Activated naive CD4-positive, alpha-beta T cell treated with anti-CD3 and anti-CD28 coated beads, Interleukin-2, amount 50 U/mL, for 72 hours (primary cell): Measurements from ENCODE around the gene GOLGA8M. TPM values are rescaled to one million over a fixed set of nuclear protein-coding genes. Genes with fewer than 3 reads are reported as not detected.
"Not testable (repeated sequence)": the region's sequence is repeated elsewhere in the genome, so short reads cannot be mapped to it uniquely, and the experiment has no call there.

ENCODE experiments used
- ATAC-seq, 2 donors: fragments of 150-1000 bp; cut with Tn5 transposase; 2 replicates each; pipeline ENCODE4 v1.10.0; 2021; ENCODE audit warnings: mild to moderate bottlenecking in 2 of 2, moderate library complexity in 2 of 2
- DNase-seq, 2 donors: peaks; one replicate each; pipeline ENCODE4 v3.0.0; 2021 to 2022; ENCODE audit warnings: low spot score in 2 of 2
- H3K27ac Mint-ChIP-seq, 2 donors: one replicate each; pipeline ENCODE4 v1.8.0; 2022; ENCODE audit warnings: mild to moderate bottlenecking in 2 of 2, mixed read lengths in 2 of 2
- H3K36me3 Mint-ChIP-seq, 2 donors: one replicate each; pipeline ENCODE4 v1.8.0; 2022; ENCODE audit warnings: mixed read lengths in 2 of 2
- H3K9me3 Mint-ChIP-seq, 2 donors: one replicate each; pipeline ENCODE4 v1.8.0; 2022; ENCODE audit warnings: mixed read lengths in 2 of 2
- total RNA-seq, 2 donors: library from RNA; stranded (reverse); gene quantifications; one replicate each; pipeline ENCODE4 v1.2.3, GENCODE V29; 2022

The GOLGA8M gene
- total RNA-seq, 2 donors from 2014 or later: 1.3 to 2.3 TPM

DNA sequence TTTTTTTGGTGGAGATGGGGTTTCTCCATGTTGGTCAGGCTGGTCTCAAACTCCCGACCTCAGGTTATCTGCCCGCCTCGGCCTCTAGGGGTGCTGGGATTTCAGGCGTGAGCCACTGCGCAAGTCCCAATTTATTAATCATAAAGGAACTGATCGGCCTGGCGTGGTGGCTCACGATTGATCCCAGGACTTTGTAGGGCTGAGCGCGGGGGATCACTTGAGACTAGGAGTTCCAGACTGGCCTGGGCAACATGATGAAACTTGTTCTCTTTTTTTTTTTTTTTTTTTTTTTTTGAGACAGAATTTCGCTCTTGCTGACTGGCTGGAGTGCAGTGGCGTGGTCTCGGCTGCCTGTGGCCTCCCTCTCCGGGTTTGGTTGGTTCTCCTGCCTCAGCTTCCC, 19.2 kb downstream of the GOLGA8M start:
- H3K27ac Mint-ChIP-seq, ATAC-seq, H3K9me3 Mint-ChIP-seq, DNase-seq, H3K36me3 Mint-ChIP-seq: not testable (repeated sequence)

DNA sequence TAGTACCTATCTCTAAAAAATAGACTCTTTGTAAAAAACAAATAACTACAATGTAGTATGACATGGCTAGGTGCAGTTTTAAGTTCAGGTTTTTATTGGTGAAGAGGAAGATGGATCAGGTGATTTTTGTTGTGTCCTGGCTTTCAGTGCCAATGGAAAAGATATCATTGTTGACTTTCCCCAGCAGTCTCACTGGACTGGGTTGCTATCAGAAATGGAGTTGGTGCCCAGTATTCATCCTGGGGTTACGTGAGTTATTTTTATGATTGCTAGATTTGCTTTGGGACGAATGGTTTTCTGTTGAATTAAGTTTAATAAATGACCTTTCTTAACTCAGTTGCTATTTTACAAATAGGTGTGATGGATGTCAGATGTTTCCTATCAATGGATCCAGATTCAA, 38.7 kb downstream of the GOLGA8M start:
- ATAC-seq, H3K27ac Mint-ChIP-seq, H3K36me3 Mint-ChIP-seq, DNase-seq, H3K9me3 Mint-ChIP-seq: not testable (repeated sequence)

DNA sequence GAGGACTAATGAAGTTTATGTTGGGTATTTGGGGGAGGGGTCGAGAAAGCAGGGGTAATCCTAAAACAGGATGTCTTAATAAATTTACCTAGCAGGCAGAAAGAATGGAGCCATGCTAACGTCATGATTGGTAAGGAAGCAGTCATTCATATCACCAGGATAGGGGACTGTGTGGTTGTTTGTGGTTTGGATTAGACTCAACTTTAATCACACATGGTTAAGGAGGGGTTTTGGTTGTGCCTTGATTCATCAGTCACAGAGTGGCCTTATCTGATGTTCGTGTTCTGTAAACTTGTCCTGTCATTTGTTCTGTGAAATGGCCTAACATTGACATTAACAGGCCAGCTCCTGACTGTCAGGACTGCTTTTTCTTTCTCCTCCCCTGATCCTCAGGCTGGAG, 40.1 kb downstream of the GOLGA8M start:
- H3K36me3 Mint-ChIP-seq, H3K9me3 Mint-ChIP-seq, H3K27ac Mint-ChIP-seq, DNase-seq: not testable (repeated sequence)
- peak; percentile 57 to 75 for ATAC-seq

DNA sequence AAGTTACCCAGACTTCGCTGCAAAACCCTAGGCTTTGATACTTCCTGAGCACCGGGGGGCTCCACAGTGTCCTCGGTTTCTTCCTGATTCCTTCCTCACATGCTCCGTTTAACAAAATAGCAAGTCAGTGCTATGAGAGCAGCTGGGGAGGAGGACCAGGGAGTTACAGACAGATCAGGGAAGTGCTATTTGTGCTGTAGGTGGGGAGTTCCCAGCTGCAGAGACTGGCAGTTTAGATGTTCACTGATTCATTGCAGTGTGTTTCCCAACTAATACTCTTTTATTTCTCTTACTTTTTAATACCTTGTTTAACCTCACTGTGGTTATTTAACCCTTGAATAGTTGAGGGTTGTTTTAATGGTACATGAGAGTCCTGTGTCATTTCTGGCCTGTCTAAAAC, 45.8 kb downstream of the GOLGA8M start:
- DNase-seq, H3K9me3 Mint-ChIP-seq, H3K27ac Mint-ChIP-seq, H3K36me3 Mint-ChIP-seq, ATAC-seq: not testable (repeated sequence)

DNA sequence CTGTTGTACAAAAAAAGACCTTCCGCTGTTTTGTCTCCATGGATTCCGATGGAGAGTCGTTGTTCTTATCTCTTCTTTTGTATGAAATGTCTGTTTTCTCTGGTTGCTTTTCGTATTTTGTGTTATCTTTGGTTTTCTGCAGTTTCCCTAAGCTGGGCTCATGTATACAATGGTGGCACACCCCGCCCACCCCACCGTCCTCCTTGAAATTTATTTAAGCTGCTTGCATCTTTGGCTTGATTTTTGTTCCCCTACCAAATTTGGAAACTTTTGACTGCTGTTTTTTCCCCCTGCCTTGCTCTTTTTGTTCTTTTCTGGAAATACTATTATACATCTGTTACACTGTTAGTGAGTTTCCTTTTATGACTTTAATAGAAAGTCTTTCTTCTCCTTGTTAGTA, 47.6 kb downstream of the GOLGA8M start:
- not testable (repeated sequence) for DNase-seq, H3K36me3 Mint-ChIP-seq, ATAC-seq, H3K9me3 Mint-ChIP-seq, H3K27ac Mint-ChIP-seq

DNA sequence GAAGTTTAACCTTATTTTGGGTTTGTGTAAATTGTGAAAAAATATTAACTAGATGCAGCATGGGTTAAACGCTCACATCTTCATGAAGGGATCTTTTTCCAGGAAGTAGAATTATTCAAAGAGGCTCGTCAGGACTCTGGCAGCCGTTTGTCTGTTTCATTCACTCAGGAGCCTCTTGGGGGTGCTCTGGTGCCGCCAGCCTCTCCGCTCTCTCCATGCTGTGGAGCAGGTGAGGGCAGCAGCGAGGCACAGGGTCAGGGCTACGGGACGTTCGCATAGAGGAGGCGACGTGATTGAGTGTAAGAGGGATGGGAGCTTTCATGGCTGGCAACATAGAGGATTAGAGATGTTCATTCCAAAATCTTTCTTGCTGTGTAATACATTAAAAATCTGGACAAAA, 48.5 kb downstream of the GOLGA8M start:
- ATAC-seq, DNase-seq, H3K36me3 Mint-ChIP-seq, H3K9me3 Mint-ChIP-seq, H3K27ac Mint-ChIP-seq: not testable (repeated sequence)

DNA sequence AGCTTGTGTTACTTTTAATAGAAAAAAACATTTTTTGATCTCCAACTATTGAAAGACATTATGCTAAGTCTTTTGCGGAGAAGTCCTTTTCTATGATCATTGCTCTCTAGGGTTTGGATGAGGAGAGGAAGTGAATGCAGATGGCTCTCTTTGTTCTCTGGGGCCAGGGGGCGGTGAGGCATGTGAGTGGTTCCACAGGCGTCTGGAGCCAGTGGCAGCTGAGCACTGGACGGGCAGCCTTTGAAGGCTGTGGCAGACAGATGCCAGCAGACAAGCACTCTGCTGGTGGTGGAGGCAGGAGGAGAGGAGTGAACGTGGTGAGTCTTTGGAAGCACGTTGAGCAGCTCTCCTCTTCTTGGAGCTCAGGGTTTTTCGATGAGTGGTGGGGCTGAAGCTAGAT, 51.5 kb downstream of the GOLGA8M start:
- not testable (repeated sequence) for H3K9me3 Mint-ChIP-seq, H3K27ac Mint-ChIP-seq, ATAC-seq, DNase-seq, H3K36me3 Mint-ChIP-seq

DNA sequence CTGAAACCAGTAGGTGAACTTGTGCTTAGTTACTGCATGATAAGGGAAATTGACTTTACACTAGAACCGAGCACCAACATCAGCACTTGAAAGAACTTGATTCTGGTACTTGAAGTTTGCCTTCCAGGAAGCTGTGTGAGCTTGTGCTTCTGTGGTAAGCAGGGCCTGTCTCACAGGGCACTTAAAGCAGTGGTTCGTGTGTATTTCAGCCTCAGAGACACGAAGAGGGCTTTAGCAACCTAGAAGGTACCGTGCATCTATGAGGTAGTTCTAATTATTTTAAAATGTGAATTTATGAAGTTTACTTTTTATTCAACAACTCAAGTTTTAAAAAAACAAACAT, 56.2 kb downstream of the GOLGA8M start:
- H3K36me3 Mint-ChIP-seq, H3K27ac Mint-ChIP-seq, DNase-seq, H3K9me3 Mint-ChIP-seq, ATAC-seq: not testable (repeated sequence)

DNA sequence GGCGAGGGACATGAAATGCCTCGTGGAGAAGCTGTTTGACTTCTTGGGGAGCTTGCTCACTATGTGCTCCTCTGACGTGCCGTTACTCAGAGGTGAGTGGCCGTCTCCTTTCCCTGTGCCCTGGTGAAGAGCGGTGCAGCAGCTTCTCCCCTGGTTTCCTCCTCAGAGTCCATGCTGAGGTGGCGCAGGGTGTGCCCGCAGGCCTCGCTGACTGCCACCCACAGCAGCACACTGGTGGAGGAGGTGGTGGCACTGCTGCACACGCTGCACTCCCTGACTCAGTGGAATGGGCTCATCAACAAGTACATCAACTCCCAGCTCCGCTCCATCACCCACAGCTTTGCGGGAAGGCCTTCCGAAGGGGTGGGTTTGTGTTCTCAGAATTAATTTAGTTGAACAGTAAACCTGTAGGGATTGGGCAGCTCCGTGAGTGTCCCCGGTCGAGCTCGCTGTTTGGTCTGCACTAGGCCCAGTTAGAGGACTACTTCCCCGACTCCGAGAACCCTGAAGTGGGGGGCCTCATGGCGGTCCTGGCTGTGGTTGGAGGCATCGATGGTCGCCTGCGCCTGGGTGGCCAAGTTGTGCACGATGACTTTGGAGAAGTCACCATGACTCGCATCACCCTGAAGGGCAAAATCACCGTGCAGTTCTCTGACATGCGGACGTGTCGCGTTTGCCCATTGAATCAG, 56.7 kb downstream of the GOLGA8M start:
- DNase-seq, ATAC-seq, H3K9me3 Mint-ChIP-seq, H3K27ac Mint-ChIP-seq, H3K36me3 Mint-ChIP-seq: not testable (repeated sequence)

DNA sequence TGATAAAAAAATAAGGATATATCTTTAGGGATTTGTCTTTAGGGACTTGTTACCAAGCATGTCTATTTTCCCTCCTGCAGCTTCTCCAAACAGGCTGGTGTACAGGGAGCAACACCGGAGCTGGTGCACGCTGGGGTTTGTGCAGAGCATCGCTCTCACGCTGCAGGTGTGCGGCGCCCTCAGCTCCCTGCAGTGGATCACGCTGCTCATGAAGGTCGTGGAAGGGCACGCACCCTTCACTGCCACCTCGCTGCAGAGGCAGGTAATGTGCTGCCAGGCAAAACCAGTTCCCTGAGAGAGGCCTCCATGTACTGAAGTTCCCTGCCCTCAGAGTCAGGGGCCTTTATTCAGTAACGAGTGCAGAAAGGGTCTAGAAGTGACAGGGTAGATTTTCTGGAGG, 58.0 kb downstream of the GOLGA8M start:
- not testable (repeated sequence) for ATAC-seq, DNase-seq, H3K36me3 Mint-ChIP-seq, H3K27ac Mint-ChIP-seq, H3K9me3 Mint-ChIP-seq

DNA sequence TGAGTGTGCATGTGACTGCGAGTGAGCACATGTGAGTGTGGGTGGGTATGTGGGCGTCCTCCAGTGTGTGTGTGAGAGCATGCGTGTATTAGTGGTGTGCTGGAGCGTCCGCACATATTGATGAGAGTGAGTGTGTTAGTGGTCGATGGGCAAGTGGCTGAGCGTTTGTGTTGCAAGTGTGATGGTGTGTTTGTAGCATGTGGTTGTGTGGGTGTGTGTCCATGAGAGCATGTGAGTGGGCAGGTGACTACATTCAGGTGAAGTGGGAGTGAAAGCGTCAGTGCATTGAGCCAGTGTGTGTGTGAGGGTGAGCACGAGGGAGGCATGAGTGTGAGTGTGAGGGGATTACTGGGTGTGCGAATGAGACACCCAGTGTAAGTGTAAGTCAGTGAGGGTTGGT, 59.7 kb downstream of the GOLGA8M start:
- not testable (repeated sequence) for H3K9me3 Mint-ChIP-seq, H3K27ac Mint-ChIP-seq, ATAC-seq, H3K36me3 Mint-ChIP-seq, DNase-seq

Other genes with a start within 250 kb of the GOLGA8M start
- gene GOLGA8G, start 179.4 kb downstream of the GOLGA8M start, total RNA-seq: not detected
- not detected for gene GOLGA6L25, start 158.9 kb downstream of the GOLGA8M start, total RNA-seq
- gene GOLGA6L7, start 136.2 kb upstream of the GOLGA8M start, total RNA-seq: not detected
- 10 to 100 TPM; 11.8 to 16.4 TPM for gene APBA2, start 173.6 kb upstream of the GOLGA8M start, total RNA-seq